HG03520 (cell line): ENCODE results near the gene RNF144A.

ENCODE experiments used
- ATAC-seq: cut with Tn5 transposase; IDR thresholded peaks from one replicate; pipeline ENCODE4 v1.9.1; 2021; ENCODE audit warnings: mild to moderate bottlenecking, moderate library complexity; ENCODE audit not compliant: unreplicated experiment

Gene RNF144A

GRCh38 chr2:7018282-7018701 lies 101.1 kb downstream of the RNF144A start:
- ATAC-seq, result no peak

DNA sequence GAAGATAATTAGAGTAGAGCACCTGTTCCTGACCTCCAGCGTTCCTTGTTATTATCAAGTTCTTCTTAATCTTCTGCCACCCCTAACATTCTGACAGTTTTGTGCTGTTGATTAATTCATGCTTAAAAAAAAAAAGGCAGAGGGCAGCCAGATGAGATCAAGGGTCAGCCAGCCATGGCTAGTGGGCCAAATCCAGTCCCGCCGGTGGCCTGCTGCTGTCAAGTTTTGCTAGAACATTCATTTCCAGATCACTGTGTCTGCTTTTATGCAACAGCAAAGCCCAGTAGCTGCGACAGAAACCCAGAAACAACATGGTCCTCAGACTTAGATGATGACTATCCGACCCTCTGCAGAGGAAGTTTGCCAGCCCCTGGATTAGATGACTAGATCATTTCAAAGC lies 101.6 kb downstream of the RNF144A start:
- ATAC-seq, result no peak

DNA sequence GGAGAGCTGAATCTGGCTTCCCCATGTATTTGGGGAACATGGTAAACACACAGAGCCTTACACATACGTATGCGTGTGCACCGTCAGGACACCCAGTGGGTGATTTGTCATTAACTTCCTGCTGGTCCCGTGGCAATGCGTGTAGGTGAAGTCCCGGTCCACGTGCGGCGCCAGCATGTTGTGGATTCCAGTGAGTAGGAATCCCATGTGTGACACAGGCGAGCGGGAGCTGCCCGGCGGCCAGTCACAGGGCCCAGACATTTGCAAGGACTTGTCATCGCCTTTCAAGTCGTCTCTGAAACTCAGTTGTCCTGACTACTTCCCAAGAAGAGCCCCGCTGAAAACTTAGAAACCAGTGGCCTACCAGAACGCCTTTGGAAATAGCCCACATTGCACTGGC lies 102.0 kb downstream of the RNF144A start:
- ATAC-seq, result no peak

GRCh38 chr2:7020059-7020458 lies 102.8 kb downstream of the RNF144A start:
- ATAC-seq, result no peak

- no peak for ATAC-seq
These were observed 103.3 kb downstream of the RNF144A start for GRCh38 chr2:7020468-7020867.

- ATAC-seq, result no peak
These were observed 103.8 kb downstream of the RNF144A start for GRCh38 chr2:7020939-7021470.

GRCh38 chr2:7022492-7023385 lies 105.5 kb downstream of the RNF144A start:
- ATAC-seq, result no peak

DNA sequence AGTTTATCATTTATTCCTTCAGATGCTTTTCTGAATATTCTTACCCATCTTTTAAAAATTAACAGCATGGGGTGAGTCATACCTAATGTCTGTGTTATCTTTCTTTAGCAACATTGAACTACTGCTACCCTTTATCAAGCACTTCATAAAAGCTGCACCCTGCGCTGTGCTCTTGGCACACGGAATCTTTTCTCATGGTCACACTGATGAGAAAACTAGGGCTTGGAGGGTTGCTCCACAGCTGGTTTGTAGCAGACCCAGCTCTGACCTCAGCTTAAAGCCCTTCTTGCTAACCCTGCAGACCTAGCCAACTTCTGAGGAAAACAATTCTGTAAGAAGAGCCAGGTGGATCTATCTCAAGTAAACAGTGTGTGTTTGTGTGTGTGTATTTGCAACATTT lies 106.3 kb downstream of the RNF144A start:
- ATAC-seq, result no peak

DNA sequence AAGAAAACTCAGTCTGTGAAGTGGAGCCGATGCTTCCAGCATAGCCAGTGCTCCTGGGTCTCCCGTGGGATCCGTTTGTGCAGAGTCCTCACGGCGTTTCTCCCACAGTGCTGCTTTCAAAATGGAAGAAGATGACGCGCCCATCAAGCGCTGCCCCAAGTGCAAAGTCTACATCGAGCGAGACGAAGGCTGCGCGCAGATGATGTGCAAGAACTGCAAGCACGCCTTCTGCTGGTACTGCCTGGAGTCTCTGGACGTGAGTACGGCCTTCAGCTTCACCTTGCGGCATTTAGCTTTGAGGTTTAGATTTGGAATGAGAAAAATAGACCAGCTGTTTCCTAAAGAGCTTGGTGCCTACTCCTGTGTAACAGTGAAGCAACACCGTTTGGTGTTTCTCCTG lies 107.0 kb downstream of the RNF144A start:
- ATAC-seq, result no peak

DNA sequence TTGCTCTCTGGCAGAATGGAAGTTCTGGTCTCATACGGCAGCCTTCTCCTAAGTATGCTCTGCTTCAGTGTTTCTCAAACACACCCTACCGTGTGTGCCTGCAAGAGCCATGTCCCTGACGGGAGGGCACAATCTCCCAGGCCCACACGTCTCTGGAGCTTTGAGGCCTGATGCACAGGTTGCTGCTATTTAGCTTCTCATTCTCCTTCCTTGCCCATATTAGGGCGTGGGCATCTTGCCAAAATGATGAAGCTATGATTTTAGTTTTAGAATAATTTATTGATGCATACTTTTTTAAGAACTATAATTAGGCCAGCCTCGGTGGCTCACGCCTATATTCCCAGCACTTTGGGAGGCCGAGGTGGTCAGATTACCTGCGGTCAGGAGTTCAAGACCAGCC lies 107.9 kb downstream of the RNF144A start:
- ATAC-seq, result no peak

GRCh38 chr2:7026742-7027141 lies 109.5 kb downstream of the RNF144A start:
- ATAC-seq, result no peak

DNA sequence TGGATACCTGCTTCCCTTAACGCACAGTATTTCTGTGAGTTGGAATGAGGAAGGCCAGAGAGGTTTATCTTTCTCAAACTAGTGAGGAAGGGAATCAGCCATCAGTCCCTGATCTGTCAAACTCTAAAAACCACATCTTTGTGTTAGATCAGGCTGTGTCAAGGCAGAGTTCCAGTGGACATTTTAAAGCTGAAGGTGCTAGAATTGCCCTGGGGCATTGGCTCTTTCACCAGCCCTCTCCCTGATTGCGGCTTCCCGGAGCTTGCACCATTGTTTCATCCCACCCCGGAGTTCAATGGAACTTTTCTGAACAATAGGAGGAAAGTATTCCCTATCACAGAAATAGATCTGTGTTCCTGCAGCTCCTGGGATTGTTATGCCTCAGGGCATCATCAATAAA lies 110.2 kb downstream of the RNF144A start:
- no peak for ATAC-seq

GRCh38 chr2:7027956-7028655 lies 110.9 kb downstream of the RNF144A start:
- ATAC-seq, result no peak

DNA sequence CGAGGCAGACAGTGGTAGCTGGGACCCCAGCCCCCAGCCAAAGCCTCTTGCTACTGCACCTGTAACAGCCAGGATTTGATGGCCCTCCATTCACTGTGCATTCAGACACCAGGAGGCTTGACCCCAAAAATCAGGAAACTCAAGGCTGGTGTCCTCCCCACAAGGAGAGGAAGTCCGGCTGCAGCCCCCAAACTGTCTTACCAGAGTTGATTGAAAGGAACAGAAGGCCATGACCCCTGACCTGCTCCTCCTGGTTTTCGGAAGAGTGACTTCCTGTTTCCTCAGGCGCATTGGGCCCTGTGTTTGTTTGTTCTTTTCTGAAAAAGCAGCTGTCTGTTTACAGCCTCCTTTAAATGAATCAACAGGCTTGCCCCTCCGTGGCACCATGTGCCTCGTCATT lies 111.6 kb downstream of the RNF144A start:
- ATAC-seq, result no peak

DNA sequence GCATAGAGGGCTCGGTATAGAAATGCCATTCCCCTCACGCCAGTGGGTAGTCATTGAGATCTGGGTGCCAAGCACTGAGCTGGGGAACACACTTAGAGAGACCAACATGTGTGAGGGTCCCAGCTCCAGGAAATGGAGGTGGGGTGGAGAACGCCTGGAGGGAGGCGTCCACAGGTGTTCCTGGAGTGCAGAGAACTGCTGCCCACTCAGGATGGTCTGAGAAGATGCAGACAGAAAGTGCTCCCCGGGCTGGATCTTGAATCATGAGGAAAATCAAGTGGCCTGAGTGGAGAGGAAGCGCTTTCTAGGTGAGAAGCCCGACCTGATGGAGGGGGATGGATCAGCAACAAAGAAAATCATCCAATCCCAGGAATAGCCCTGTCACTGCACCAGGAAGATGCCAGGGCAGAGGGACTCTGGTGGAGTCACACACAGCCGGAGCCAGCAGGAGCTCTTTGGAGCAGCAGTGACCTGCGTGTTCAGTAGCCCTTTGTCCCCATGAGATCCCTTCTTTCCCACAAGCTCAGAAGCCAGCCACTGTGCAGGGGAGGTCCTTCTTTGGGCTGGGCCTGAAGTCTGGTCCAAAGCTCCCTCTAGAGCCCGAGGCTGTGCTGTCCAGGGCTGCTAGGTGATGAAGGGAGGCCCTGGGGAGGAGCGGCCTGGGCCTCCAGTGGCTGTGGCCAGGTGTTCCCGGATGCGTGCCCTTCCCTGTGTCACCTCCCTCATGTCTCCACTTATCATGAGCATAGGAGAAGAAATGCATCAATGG lies 112.3 kb downstream of the RNF144A start:
- ATAC-seq, result no peak

- no peak for ATAC-seq
These were observed 113.6 kb downstream of the RNF144A start for GRCh38 chr2:7030810-7031209.

DNA sequence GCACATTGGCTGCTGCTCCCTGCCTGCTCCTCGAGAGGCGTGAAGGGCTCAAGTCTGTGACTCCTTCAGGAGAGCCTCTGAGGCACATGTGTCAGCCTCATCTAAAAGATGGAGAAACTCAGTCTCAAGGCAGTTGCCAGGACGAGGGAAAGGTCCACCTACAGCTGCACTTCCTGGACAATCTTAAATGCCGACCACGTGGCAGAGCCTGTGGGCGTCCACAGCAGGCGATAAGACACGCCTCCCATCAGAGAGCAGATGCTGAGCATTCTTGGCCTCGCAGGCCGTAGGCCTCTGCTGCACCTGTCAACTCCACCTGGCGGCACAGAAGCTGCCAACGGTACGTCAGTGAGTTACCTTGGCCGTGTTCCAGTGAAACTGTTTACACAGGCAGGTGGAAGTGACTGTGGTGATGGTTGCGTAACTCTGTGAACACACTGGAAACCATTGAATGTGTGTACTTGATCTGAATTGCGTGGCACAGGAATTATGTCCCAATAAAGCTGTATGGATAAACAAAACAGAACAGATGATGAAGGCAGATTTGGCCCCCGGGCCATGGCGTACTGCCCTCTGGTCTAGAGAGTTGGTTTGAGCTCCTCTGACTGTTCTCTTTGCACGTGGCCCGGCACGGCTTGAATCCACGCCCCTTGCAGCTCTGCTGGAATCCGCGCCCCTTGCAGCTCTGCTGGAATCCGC lies 114.5 kb downstream of the RNF144A start:
- ATAC-seq, result no peak

GRCh38 chr2:7032371-7032770 lies 115.2 kb downstream of the RNF144A start:
- no peak for ATAC-seq

DNA sequence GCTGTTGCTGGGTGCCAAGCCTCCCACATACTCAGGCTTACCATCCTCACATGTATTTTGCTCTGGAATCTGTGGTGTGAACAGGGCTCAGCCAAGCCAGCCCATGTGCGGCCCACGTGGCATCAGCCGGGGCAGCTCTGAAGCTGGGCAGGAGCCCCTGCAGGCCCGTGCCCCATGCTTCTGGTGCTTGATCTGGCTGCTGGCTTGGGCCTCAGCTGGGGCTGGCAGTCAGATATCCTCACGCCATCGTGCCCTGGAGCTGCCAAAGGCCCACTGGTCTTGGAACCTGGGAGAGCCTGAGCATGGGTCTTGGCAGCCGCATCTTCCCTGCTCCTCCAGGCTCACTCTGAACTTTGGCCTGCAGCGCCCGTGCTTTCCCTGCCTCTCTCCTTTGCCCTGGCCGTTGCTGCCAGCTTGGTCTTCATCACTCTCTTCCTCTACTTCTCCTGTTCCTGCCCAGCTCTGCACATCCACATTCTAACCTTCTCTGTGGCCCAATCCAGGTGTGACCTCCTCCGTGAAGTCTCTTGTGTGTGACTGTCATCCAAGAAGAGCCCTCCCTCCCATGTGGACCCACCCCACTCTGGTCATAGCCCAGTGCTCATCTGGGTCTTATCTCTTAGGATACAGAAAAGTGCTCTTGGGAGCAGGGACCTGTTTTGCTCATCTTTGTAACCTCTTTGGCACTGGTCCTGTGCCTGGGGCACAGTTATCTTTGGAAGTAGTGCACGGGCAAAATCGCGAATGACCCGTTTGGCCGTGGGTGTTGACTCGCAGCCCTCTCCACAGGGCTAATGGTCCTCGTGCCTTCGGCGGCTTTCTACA lies 116.1 kb downstream of the RNF144A start:
- no peak for ATAC-seq

GRCh38 chr2:7034303-7034702 lies 117.1 kb downstream of the RNF144A start:
- no peak for ATAC-seq
